Mammary epithelial cell (primary cell): ENCODE results near the gene GDA.

Source experiments
- CTCF ChIP-seq, 2 donors: IDR thresholded peaks in 1 of 2; conservative IDR thresholded peaks in 1 of 2; 2 replicates each; pipeline ENCODE4 v1.5.1; 2011 to 2012; ENCODE audit warnings: inconsistent platforms in 2 of 2, low read length in 2 of 2, mild to moderate bottlenecking in 2 of 2, control low read depth in 1 of 2, low read depth in 1 of 2; ENCODE audit not compliant: insufficient read depth in 1 of 2; ENCODE audit errors: extremely low read depth in 1 of 2
- EZH2 ChIP-seq: IDR thresholded peaks from 2 replicates; pipeline ENCODE4 v1.6.1; 2012; ENCODE audit warnings: low read length, inconsistent platforms, borderline replicate concordance

- TF ChIP-seq EZH2 (no peak), CTCF (conservative IDR thresholded peaks at IDR 0.05 in 1 of 2, IDR thresholded peaks at IDR 0.05 in 1 of 2; ENCODE audit: extremely low read depth in 1 of 2, insufficient read depth in 1 of 2, low read depth in 1 of 2, low read length in 2 of 2) (no peak)
Measured at GRCh38 chr9:72210522-72210921, 61.3 kb downstream of the GDA start.
